GM19193 (cell line): ENCODE data around the gene POU2AF1.

Experiments
- POLR2A ChIP-seq: IDR thresholded peaks from 4 replicates; pipeline ENCODE4 v1.6.1; 2011; ENCODE audit not compliant: insufficient read depth, insufficient read length; ENCODE audit errors: extremely low read depth

The POU2AF1 gene

GRCh38 chr11:111378861-111379601 lies at the start of gene POU2AF1:
Gene POU2AF1, minus strand, starts transcription at chr11:111379275. Its CDS starts 98 bp downstream, at chr11:111379177.
- TF ChIP-seq POLR2A: peak; percentile 97

GRCh38 chr11:111428113-111428876 lies 49.2 kb upstream of the POU2AF1 start:
- TF ChIP-seq POLR2A: no peak

GRCh38 chr11:111427471-111427912 lies 48.4 kb upstream of the POU2AF1 start:
- no peak for TF ChIP-seq POLR2A

GRCh38 chr11:111426617-111427016 lies 47.5 kb upstream of the POU2AF1 start:
- TF ChIP-seq POLR2A: no peak

GRCh38 chr11:111423250-111423615 lies 44.2 kb upstream of the POU2AF1 start:
- no peak for TF ChIP-seq POLR2A

GRCh38 chr11:111422494-111423249 lies 43.6 kb upstream of the POU2AF1 start:
- TF ChIP-seq POLR2A: no peak

- TF ChIP-seq POLR2A: no peak
Observed at GRCh38 chr11:111421251-111421650, 42.2 kb upstream of the POU2AF1 start.

- no peak for TF ChIP-seq POLR2A
Observed at GRCh38 chr11:111419641-111420327, 40.7 kb upstream of the POU2AF1 start.

- TF ChIP-seq POLR2A: no peak
Observed at GRCh38 chr11:111419181-111419580, 40.1 kb upstream of the POU2AF1 start.

GRCh38 chr11:111418436-111418787 lies 39.3 kb upstream of the POU2AF1 start:
- no peak for TF ChIP-seq POLR2A

- no peak for TF ChIP-seq POLR2A
Observed at GRCh38 chr11:111417766-111418435, 38.8 kb upstream of the POU2AF1 start.

GRCh38 chr11:111417011-111417765 lies 38.1 kb upstream of the POU2AF1 start:
- TF ChIP-seq POLR2A: peak; percentile 60

GRCh38 chr11:111416231-111416960 lies 37.3 kb upstream of the POU2AF1 start:
- TF ChIP-seq POLR2A: peak; percentile 38
